Measurements from ENCODE around the gene MYMK. TPM values are rescaled to one million over a fixed set of nuclear protein-coding genes. Genes with fewer than 3 reads are reported as not detected.

MYMK gene
- total RNA-seq, 3 donors from 2014 or later (not counting 1 experiment from before 2014, with no cell fraction given), result not detected

- Histone ChIP-seq H3K4me3 (ENCODE audit: low read length) (no peak overlapping the region), H3K27ac (ENCODE audit: low read length) (no peak overlapping the region), H3K27me3 (ENCODE audit: control insufficient read depth, insufficient read depth, low read length) (no peaks in the 10 kb centered on the region), H3K36me3 (ENCODE audit: control insufficient read depth, insufficient read depth, low read length) (no peaks in the 10 kb centered on the region), H3K9me3 (ENCODE audit: control insufficient read depth, insufficient read depth, low read length) (no peaks in the 10 kb centered on the region), H3K4me1 (ENCODE audit: control insufficient read depth, insufficient read depth, low read length) (peaks cover 53% of the 10 kb centered on the region)
- Mint-ChIP-seq H3K27ac (no peak overlapping the region), H3K9me3 (no peaks in the 10 kb centered on the region), H3K4me3 (no peak overlapping the region), H3K36me3 (no peaks in the 10 kb centered on the region), H3K27me3 (ENCODE audit: low read depth in 2 of 2) (no peaks in the 10 kb centered on the region), H3K4me1 (peaks cover 8 to 12% of the 10 kb centered on the region in 2 donors)
- TF ChIP-seq, protein P1, sequence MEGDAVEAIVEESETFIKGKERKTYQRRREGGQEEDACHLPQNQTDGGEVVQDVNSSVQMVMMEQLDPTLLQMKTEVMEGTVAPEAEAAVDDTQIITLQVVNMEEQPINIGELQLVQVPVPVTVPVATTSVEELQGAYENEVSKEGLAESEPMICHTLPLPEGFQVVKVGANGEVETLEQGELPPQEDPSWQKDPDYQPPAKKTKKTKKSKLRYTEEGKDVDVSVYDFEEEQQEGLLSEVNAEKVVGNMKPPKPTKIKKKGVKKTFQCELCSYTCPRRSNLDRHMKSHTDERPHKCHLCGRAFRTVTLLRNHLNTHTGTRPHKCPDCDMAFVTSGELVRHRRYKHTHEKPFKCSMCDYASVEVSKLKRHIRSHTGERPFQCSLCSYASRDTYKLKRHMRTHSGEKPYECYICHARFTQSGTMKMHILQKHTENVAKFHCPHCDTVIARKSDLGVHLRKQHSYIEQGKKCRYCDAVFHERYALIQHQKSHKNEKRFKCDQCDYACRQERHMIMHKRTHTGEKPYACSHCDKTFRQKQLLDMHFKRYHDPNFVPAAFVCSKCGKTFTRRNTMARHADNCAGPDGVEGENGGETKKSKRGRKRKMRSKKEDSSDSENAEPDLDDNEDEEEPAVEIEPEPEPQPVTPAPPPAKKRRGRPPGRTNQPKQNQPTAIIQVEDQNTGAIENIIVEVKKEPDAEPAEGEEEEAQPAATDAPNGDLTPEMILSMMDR (IDR thresholded peaks at IDR 0.05), result no peak
- 67% methylated on average over 20 of the region's 20 CpGs for WGBS (ENCODE audit: insufficient coverage)
- DNase-seq, result no peak
- intact Hi-C loops (cut with micrococcal nuclease), result no loop called here
- no peak for ATAC-seq
These were observed 49.9 kb downstream of the MYMK start for GRCh38 chr9:133474853-133475252.

GRCh38 chr9:133474215-133474614 is 50.5 kb downstream of the MYMK start:
- Histone ChIP-seq H3K36me3 (ENCODE audit: control insufficient read depth, insufficient read depth, low read length) (no peaks in the 10 kb centered on the region), H3K4me1 (ENCODE audit: control insufficient read depth, insufficient read depth, low read length) (peaks cover 46% of the 10 kb centered on the region), H3K27me3 (ENCODE audit: control insufficient read depth, insufficient read depth, low read length) (no peaks in the 10 kb centered on the region), H3K27ac (ENCODE audit: low read length) (no peak overlapping the region), H3K4me3 (ENCODE audit: low read length) (no peak overlapping the region), H3K9me3 (ENCODE audit: control insufficient read depth, insufficient read depth, low read length) (no peaks in the 10 kb centered on the region)
- Mint-ChIP-seq H3K9me3 (no peaks in the 10 kb centered on the region), H3K27ac (no peak overlapping the region), H3K4me3 (no peak overlapping the region), H3K27me3 (ENCODE audit: low read depth in 2 of 2) (no peaks in the 10 kb centered on the region), H3K4me1 (peaks cover 1 to 6% of the 10 kb centered on the region in 2 donors), H3K36me3 (no peaks in the 10 kb centered on the region)
- no peak for DNase-seq
- WGBS (ENCODE audit: insufficient coverage), result 18% methylated on average over 4 of the region's 5 CpGs
- peak in 1 of 3 donors; percentile 33 for ATAC-seq
- intact Hi-C loops (cut with micrococcal nuclease), result no loop called here
- TF ChIP-seq, protein P1 (IDR thresholded peaks at IDR 0.05), result no peak

DNA sequence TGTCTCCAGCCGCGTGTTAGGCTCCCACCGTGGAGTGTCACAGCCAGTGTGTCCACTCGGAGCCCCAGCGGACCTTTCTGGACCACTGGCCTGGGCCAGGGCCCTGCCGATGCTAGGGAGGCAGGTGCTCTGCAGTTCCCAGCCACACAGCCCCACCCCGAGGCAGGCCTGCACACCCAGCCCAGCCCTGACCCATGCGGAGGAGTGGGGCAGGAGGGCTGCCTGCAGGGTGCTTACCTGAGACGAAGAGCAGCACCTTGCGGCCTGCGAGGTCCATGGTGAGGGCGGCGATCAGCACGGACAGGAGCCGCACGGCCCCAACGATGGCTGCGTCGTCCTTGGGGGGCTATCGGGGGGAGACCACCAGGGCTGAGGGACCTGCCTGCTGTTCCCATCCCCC is 51.0 kb downstream of the MYMK start:
- H3K9me3 ChIP-seq (ENCODE audit: control insufficient read depth, insufficient read depth, low read length), result no peaks in the 10 kb centered on the region
- H3K27ac ChIP-seq (ENCODE audit: low read length), result no peak overlapping the region
- Mint-ChIP-seq H3K4me1 (peaks cover 0 to 5% of the 10 kb centered on the region in 2 donors), H3K9me3 (no peaks in the 10 kb centered on the region), H3K36me3 (no peaks in the 10 kb centered on the region), H3K27ac (no peak overlapping the region), H3K27me3 (ENCODE audit: low read depth in 2 of 2) (no peaks in the 10 kb centered on the region), H3K4me3 (no peak overlapping the region)
- DNase-seq (no peak), ATAC-seq (no peak)
- TF ChIP-seq, protein P1 (IDR thresholded peaks at IDR 0.05), result no peak
- 86% methylated on average over 20 of the region's 20 CpGs for WGBS (ENCODE audit: insufficient coverage)
- intact Hi-C loops (cut with micrococcal nuclease), result no loop called here
- H3K27me3 ChIP-seq (ENCODE audit: control insufficient read depth, insufficient read depth, low read length), result no peaks in the 10 kb centered on the region
- H3K4me1 ChIP-seq (ENCODE audit: control insufficient read depth, insufficient read depth, low read length), result peaks cover 45% of the 10 kb centered on the region
- H3K4me3 ChIP-seq (ENCODE audit: low read length), result no peak overlapping the region
- no peaks in the 10 kb centered on the region for H3K36me3 ChIP-seq (ENCODE audit: control insufficient read depth, insufficient read depth, low read length)

DNA sequence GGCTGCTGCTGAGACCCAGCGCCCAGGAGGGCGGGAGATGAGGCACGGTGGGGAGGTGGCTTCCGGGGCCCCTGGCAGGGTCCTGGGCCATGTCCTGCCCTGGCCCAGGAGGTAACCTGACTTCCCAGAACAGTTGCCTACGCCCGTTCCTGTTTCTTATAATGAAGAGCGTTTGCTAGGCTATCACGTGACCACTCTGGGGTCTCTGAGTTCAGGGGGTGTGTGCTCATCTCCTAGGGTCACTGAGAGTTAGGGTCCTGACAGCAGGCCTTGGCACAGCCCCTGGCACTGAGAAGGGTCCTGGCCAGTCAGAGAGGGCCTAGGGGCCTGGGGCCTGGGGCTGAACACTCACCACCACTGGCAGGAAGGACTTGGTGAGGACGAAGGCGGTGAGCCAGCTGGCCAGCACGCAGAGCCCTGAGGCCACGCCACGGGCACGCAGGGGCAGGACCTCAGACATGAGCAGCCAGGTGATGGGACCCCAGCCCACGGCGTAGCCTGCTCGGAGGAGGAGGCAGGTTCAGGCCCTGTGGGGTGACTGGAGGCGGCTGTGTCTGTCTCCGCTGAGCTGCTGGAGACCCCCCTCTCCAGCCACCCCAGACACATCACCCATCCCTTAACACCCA is 51.9 kb downstream of the MYMK start:
- ATAC-seq (no peak), DNase-seq (no peak)
- no peaks in the 10 kb centered on the region for H3K9me3 Mint-ChIP-seq
- no peaks in the 10 kb centered on the region for H3K9me3 ChIP-seq (ENCODE audit: control insufficient read depth, insufficient read depth, low read length)
- H3K27ac ChIP-seq (ENCODE audit: low read length), result no peak overlapping the region
- H3K4me3 Mint-ChIP-seq, result no peak overlapping the region
- TF ChIP-seq, protein P1 (IDR thresholded peaks at IDR 0.05), result no peak
- peaks cover 0 to 4% of the 10 kb centered on the region in 2 donors for H3K4me1 Mint-ChIP-seq
- H3K4me3 ChIP-seq (ENCODE audit: low read length), result no peak overlapping the region
- H3K4me1 ChIP-seq (ENCODE audit: control insufficient read depth, insufficient read depth, low read length), result peaks cover 36% of the 10 kb centered on the region
- H3K36me3 Mint-ChIP-seq, result no peaks in the 10 kb centered on the region
- 88% methylated on average over 19 of the region's 19 CpGs for WGBS (ENCODE audit: insufficient coverage)
- H3K27me3 ChIP-seq (ENCODE audit: control insufficient read depth, insufficient read depth, low read length), result no peaks in the 10 kb centered on the region
- H3K36me3 ChIP-seq (ENCODE audit: control insufficient read depth, insufficient read depth, low read length), result no peaks in the 10 kb centered on the region
- H3K27ac Mint-ChIP-seq, result no peak overlapping the region
- intact Hi-C loops (cut with micrococcal nuclease), result no loop called here
- no peaks in the 10 kb centered on the region for H3K27me3 Mint-ChIP-seq (ENCODE audit: low read depth in 2 of 2)
